Aorta (tissue), 5 donors: ENCODE data around the gene ROS1. TPM values are rescaled to one million over a fixed set of nuclear protein-coding genes. Genes with fewer than 3 reads are reported as not detected.
"Not testable (repeated sequence)": the region's sequence is repeated elsewhere in the genome, so short reads cannot be mapped to it uniquely, and the experiment has no call there.

Experiments used
- ATAC-seq: fragments of 200-7000 bp; cut with Tn5 transposase; one replicate; pipeline ENCODE4 v1.9.1; 2022; ENCODE audit warnings: moderate library complexity; ENCODE audit not compliant: low FRiP score
- DNase-seq, 2 donors: peaks; one replicate each; pipeline ENCODE4 v3.0.0-alpha.2; 2020
- H3K27ac ChIP-seq, 2 donors: one replicate each; pipeline ENCODE4 v1.5.1; 2013; ENCODE audit warnings: low read length in 2 of 2, mild to moderate bottlenecking in 2 of 2, moderate library complexity in 2 of 2, control low read depth in 1 of 2, inconsistent platforms in 1 of 2, low read depth in 1 of 2
- H3K27me3 ChIP-seq, 2 donors: one replicate each; pipeline ENCODE4 v1.6.1; 2013; ENCODE audit warnings: control low read depth in 1 of 2, low read length in 1 of 2, mild to moderate bottlenecking in 1 of 2, moderate library complexity in 1 of 2; ENCODE audit not compliant: insufficient read depth in 2 of 2, control insufficient read depth in 1 of 2
- H3K36me3 ChIP-seq, 2 donors: one replicate each; pipeline ENCODE4 v1.6.1; 2013; ENCODE audit warnings: control low read depth in 1 of 2, low read length in 1 of 2, mild to moderate bottlenecking in 1 of 2; ENCODE audit not compliant: insufficient read depth in 2 of 2, control insufficient read depth in 1 of 2
- H3K4me1 ChIP-seq, 2 donors: one replicate each; pipeline ENCODE4 v1.6.1; 2013; ENCODE audit warnings: low read length in 2 of 2, control low read depth in 1 of 2, mild to moderate bottlenecking in 1 of 2, moderate library complexity in 1 of 2; ENCODE audit not compliant: insufficient read depth in 2 of 2, control insufficient read depth in 1 of 2
- H3K4me3 ChIP-seq, 2 donors: one replicate each; pipeline ENCODE4 v1.5.1; 2013; ENCODE audit warnings: low read length in 2 of 2, control low read depth in 1 of 2, mild to moderate bottlenecking in 1 of 2
- H3K9me3 ChIP-seq: one replicate; pipeline ENCODE4 v1.6.1; 2013; ENCODE audit warnings: mild to moderate bottlenecking, low read length; ENCODE audit not compliant: control insufficient read depth
- WGBS, 2 donors: extraction: QIAGEN DNeasy Blood & Tissue Kit; methylation state at CpG; one replicate each; pipeline ENCODE4 v1.1.7; 2013; 5-methylcytosine and 5-hydroxymethylcytosine counted together
- intact Hi-C, 2 donors: fragments of 100-400 bp; cut with DNase I; formaldehyde crosslinking; loops; one replicate each; pipeline versions ENCODE4 v1.14.2 to v1.15.0; 2022
- polyA plus RNA-seq, 2 donors: library from polyadenylated mRNA; stranded (reverse); fragments of 200-250 nt; gene quantifications; one replicate each; pipeline ENCODE4 v1.2.3, GENCODE V29; 2013
- total RNA-seq, 2 donors: library from RNA; stranded (reverse); fragmentation: NEBNext Ultra II Directional; extraction: Animal tissue kit (Norgen Biotek cat#: 25700); gene quantifications; one replicate each; pipeline ENCODE4 v1.2.1, GENCODE V29; 2021
- donor health status: healthy with polysubstance abuse.
- donor health status: Bipolar disorder and iron deficiency.
- donor health status: DM: no; HTN: no; CAD: no.
- donor health status: DM: no; HTN: no; CAD: no.
- donor health status: DM: yes; HTN: yes; CAD: no.

Gene ROS1
- total and polyA plus RNA-seq, 4 donors: 0.06 TPM; not detected in 3

GRCh38 chr6:117244571-117244970 lies 181.2 kb downstream of the ROS1 start:
- intact Hi-C loops, DNase-seq, H3K27ac ChIP-seq, H3K4me1 ChIP-seq, H3K27me3 ChIP-seq, H3K36me3 ChIP-seq, H3K9me3 ChIP-seq, H3K4me3 ChIP-seq, ATAC-seq: not testable (repeated sequence)
- WGBS, 2 donors: 74 to 77% methylated on average over 7 to 12 of the region's 13 CpGs

Other genes starting within 250 kb of the ROS1 start
- not detected for gene VGLL2, start 160.4 kb downstream of the ROS1 start, total RNA-seq
- gene VGLL2, start 160.4 kb downstream of the ROS1 start, polyA plus RNA-seq: not detected
- 10 to 100 TPM; 13.2 to 16.8 TPM for gene DCBLD1, start 56.7 kb upstream of the ROS1 start, total RNA-seq
- 10 to 100 TPM in 1 of 2 donors, 1 to 10 TPM in 1; 2.4 to 11.5 TPM for gene DCBLD1, start 56.7 kb upstream of the ROS1 start, polyA plus RNA-seq
- 10 to 100 TPM; 21.2 to 28.4 TPM for gene GOPC, start 176.6 kb upstream of the ROS1 start, total RNA-seq
- gene GOPC, start 176.6 kb upstream of the ROS1 start, polyA plus RNA-seq: 10 to 100 TPM; 10.5 to 18.2 TPM
- 10 to 100 TPM; 30.5 to 36.9 TPM for gene NUS1, start 249.5 kb upstream of the ROS1 start, total RNA-seq
- 10 to 100 TPM; 16.7 to 29.3 TPM for gene NUS1, start 249.5 kb upstream of the ROS1 start, polyA plus RNA-seq